Astrocyte of the spinal cord (primary cell): ENCODE data around the gene LGALS4.

ENCODE experiments used
- DNase-seq: peaks from one replicate; pipeline ENCODE4 v3.0.0; 2011; ENCODE audit warnings: low read depth, low spot score
- H3K4me3 ChIP-seq: 2 replicates; pipeline ENCODE4 v1.5.1; 2011; ENCODE audit warnings: low read depth, mild to moderate bottlenecking, low read length, moderate library complexity
- in situ Hi-C: cut with HindIII; loops from 2 replicates; pipeline ENCODE4 v1.10.0; 2017; ENCODE audit warnings: low sequenced_read_pairs
- TF ChIP-seq, protein P1 (sequence below): IDR thresholded peaks from 2 replicates; pipeline ENCODE4 v1.5.1; 2012; ENCODE audit warnings: low read depth, mild to moderate bottlenecking, low read length, inconsistent platforms

LGALS4 gene

DNA sequence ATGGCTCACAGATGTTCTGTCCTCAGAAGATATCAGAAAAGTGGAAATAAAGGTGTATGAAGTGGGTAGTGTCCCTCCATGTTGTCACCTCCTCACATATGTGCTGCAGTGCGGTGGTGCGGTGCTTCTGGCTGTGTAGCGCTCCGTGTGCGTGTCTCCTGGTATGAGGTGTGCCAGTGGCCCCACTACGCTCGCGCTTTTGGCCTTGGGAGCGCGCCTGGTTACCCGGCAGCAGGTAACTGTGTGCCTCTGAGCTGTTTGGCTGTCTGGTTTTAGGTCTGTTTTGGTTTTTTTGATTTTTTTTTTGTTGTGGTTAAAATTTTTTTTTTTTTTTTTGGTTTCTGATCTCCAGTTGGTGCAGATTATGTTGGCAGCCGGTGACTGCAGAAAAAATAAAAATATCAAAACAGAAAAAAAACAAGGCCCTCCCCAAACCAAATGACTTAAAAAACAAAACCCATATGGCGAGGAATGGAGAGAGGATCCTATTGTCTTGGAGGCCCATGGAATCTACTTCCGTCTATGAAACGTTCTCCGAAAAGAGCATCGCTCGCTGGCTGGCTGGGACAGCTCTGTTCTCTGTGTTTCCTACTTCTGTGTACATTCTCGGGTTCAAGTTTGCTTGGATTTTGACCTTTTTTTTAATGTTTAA lies 29.2 kb upstream of the LGALS4 start:
- no peak for DNase-seq
- TF ChIP-seq, protein P1, sequence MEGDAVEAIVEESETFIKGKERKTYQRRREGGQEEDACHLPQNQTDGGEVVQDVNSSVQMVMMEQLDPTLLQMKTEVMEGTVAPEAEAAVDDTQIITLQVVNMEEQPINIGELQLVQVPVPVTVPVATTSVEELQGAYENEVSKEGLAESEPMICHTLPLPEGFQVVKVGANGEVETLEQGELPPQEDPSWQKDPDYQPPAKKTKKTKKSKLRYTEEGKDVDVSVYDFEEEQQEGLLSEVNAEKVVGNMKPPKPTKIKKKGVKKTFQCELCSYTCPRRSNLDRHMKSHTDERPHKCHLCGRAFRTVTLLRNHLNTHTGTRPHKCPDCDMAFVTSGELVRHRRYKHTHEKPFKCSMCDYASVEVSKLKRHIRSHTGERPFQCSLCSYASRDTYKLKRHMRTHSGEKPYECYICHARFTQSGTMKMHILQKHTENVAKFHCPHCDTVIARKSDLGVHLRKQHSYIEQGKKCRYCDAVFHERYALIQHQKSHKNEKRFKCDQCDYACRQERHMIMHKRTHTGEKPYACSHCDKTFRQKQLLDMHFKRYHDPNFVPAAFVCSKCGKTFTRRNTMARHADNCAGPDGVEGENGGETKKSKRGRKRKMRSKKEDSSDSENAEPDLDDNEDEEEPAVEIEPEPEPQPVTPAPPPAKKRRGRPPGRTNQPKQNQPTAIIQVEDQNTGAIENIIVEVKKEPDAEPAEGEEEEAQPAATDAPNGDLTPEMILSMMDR = no peak
- no peak overlapping the region for H3K4me3 ChIP-seq
- in situ Hi-C loops = no loop called here

DNA sequence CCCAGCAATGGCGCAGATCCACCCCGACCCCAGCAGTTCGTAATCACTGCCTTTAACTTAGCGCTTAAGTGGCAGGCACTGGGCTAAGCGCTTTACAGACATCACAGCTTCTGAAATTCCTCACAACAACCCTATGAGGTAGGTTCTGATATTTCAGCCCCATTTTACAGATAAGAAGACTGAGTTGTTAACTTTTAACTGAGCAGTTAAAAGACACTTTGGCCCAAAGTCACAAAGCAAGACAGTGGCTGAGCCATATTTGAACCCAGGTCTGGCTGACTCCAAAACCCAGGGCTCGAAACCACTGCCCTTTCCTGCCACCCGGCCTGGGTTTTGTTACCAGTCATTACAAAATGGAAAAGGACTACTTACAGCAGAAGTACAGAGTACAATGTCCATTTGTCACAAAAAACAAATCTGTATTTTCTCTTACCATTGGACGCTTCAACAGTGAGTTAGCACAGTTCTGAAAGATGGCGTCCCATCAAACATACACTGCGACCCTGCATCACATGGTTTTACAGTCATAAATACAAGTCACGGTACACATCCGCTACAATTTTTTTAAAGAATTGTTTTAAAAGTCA lies 28.5 kb upstream of the LGALS4 start:
- DNase-seq = no peak
- TF ChIP-seq, protein P1 = no peak
- in situ Hi-C loops = no loop called here
- no peak overlapping the region for H3K4me3 ChIP-seq

DNA sequence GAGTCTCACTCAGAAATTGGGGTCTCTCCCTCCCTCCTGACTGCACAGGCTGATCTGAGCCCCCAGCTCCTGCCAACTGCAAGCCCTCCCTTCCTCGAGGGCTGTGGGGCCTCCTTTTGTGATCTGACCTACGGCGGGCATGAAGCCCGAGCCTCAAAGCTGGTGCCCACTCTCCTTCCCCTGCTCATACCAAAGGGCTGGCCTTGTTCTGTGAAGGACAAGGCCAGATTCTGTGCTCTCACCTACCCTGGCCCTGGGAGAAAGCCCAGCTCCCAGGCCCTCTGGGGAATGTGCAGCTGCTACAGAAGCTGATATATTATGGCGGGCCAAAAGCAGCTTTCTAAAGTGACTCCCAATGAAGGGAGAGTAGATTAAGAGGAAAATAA lies 27.8 kb upstream of the LGALS4 start:
- no peak for DNase-seq
- in situ Hi-C loops = no loop called here
- TF ChIP-seq, protein P1 = no peak

DNA sequence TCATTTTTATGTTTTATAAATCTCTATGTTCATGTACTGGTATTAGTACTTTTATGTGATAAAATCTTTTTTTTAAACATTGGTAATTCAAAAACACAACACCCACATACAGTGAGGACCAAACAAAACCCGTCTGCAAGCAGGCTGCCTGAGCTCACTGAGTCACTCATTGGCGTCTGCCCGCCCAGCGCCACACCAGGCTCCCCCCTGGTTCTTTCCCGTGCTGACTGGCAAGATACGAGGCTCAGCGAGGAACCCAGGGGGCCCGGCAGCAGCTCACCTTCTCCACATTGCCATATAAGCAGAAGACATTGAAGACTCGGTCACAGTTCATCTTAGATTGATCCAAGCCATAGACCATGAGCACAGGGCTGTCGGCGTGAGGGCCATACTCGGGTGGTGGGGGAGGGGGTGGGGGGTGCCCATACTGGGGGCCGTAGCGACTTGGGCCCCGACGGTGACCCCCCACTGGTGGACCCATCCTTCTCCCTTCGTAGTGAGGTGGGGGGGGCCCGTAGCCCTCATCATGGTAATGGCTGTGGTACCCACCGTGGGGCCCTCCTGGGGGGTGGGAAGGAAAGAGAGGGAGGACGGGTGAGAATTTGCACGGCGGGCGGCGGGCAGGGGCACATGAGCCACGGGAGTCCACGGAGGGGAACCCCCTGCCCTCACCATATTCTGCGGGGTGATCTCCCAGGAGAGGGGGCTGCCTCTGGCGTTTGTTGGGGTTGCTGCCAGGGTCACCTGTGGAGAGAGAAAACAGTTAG lies 27.3 kb upstream of the LGALS4 start:
- in situ Hi-C loops = no loop called here
- TF ChIP-seq, protein P1 = no peak
- DNase-seq = no peak
- H3K4me3 ChIP-seq = no peak overlapping the region

More for the DNA sequence above, 27.8 kb upstream of the LGALS4 start:
- no peak overlapping the region for H3K4me3 ChIP-seq

DNA sequence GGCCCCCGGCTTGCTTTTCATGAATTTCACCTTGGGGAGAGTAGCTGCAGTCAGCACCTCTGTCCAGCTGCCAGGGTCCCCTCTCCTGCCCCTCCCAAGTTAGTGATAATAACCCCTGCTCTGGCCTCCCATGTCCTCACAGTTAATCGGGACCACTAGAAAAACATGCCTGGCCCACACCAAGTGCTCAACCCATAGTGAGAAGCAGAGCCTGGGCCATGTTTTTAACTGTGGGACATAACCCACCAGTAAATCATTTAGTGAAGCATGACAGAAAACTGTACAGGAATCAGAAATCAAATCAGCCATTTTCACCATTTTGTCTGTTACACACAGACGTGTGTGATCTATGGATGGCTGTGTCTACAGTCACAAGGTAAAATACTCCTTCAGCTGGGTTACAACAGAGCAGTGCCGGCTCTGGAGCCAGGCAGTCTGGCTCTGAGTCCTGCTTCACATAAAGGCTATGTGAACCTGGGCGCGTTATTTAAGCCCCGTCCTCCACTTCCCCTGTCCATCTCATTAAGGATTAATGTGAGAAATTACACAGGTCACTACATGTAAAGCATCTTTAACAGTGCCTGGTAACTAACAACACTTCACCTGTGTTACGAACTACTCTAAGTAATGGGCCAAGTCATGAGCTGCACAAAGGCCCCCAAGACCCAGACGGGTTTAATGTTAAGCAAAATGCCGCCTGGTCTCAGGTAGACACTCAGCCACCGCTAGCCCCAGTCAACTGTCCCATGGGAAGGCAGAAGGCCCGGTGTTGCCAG lies 26.4 kb upstream of the LGALS4 start:
- DNase-seq = no peak
- TF ChIP-seq, protein P1 = no peak
- no peak overlapping the region for H3K4me3 ChIP-seq
- in situ Hi-C loops = no loop called here
